Measurements from ENCODE around the gene PSMB7. TPM values are rescaled to one million over a fixed set of nuclear protein-coding genes. Genes with fewer than 3 reads are reported as not detected.

Gene PSMB7
- total RNA-seq, 1 donor, result 209 TPM

DNA sequence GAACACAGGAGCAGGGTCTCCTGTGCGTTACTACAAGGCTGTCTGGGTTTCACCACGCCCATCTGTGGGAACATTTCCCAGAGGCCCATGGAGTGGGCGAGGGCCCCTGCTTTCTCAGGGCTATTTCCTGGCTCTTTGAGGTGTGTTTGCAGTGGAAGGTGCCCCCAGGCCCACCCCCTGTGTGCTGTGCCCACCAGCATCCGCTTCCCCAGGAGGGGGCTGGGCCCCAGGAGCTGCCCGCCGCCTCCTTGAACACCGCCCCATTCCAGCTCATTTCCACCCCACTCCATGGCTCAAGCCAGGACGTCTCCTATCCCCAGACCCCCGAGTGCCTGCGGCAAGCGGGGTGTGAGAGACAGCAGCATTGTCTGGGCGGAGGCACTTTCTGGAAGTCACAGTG is 87.0 kb downstream of the PSMB7 start:
- DNase-seq (ENCODE audit: low read depth), result no peak
- H3K4me3 ChIP-seq (ENCODE audit: low read depth, low read length), result no peak overlapping the region
- TF ChIP-seq, protein P1, sequence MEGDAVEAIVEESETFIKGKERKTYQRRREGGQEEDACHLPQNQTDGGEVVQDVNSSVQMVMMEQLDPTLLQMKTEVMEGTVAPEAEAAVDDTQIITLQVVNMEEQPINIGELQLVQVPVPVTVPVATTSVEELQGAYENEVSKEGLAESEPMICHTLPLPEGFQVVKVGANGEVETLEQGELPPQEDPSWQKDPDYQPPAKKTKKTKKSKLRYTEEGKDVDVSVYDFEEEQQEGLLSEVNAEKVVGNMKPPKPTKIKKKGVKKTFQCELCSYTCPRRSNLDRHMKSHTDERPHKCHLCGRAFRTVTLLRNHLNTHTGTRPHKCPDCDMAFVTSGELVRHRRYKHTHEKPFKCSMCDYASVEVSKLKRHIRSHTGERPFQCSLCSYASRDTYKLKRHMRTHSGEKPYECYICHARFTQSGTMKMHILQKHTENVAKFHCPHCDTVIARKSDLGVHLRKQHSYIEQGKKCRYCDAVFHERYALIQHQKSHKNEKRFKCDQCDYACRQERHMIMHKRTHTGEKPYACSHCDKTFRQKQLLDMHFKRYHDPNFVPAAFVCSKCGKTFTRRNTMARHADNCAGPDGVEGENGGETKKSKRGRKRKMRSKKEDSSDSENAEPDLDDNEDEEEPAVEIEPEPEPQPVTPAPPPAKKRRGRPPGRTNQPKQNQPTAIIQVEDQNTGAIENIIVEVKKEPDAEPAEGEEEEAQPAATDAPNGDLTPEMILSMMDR (IDR thresholded peaks at IDR 0.05; ENCODE audit: insufficient read depth, low read length), result no peak

- no peak for DNase-seq (ENCODE audit: low read depth)
- no peak overlapping the region for H3K4me3 ChIP-seq (ENCODE audit: low read depth, low read length)
- TF ChIP-seq, protein P1 (IDR thresholded peaks at IDR 0.05; ENCODE audit: insufficient read depth, low read length), result no peak
Observed at GRCh38 chr9:124327491-124327890, 87.8 kb downstream of the PSMB7 start.

GRCh38 chr9:124326378-124326777 is 88.9 kb downstream of the PSMB7 start:
- no peak for DNase-seq (ENCODE audit: low read depth)
- no peak overlapping the region for H3K4me3 ChIP-seq (ENCODE audit: low read depth, low read length)
- TF ChIP-seq, protein P1 (IDR thresholded peaks at IDR 0.05; ENCODE audit: insufficient read depth, low read length), result no peak

GRCh38 chr9:124325816-124326215 is 89.4 kb downstream of the PSMB7 start:
- H3K4me3 ChIP-seq (ENCODE audit: low read depth, low read length), result no peak overlapping the region
- TF ChIP-seq, protein P1 (IDR thresholded peaks at IDR 0.05; ENCODE audit: insufficient read depth, low read length), result no peak

GRCh38 chr9:124323904-124324303 is 91.3 kb downstream of the PSMB7 start:
- TF ChIP-seq, protein P1 (IDR thresholded peaks at IDR 0.05; ENCODE audit: insufficient read depth, low read length), result no peak
- DNase-seq (ENCODE audit: low read depth), result no peak
- H3K4me3 ChIP-seq (ENCODE audit: low read depth, low read length), result no peak overlapping the region

More at GRCh38 chr9:124325816-124326215, 89.4 kb downstream of the PSMB7 start:
- no peak for DNase-seq (ENCODE audit: low read depth)

- no peak overlapping the region for H3K4me3 ChIP-seq (ENCODE audit: low read depth, low read length)
- DNase-seq (ENCODE audit: low read depth), result no peak
- TF ChIP-seq, protein P1 (IDR thresholded peaks at IDR 0.05; ENCODE audit: insufficient read depth, low read length), result no peak
Observed at GRCh38 chr9:124322618-124323432, 92.4 kb downstream of the PSMB7 start.
